Measurements from ENCODE around the gene BMERB1. TPM values are rescaled to one million over a fixed set of nuclear protein-coding genes. Genes with fewer than 3 reads are reported as not detected.

Gene BMERB1
- total and polyA plus RNA-seq, 9 of the 15 experiments (the other 6 are each of a cell fraction or from before 2014, with no cell fraction given): 0.29 to 2.9 (median 0.94) TPM

- no peak overlapping the region for H2AFZ ChIP-seq (ENCODE audit: low read depth, low read length)
- H3K4me2 ChIP-seq (ENCODE audit: insufficient read depth, low read length): no peak overlapping the region
- ChIA-PET CTCF (ENCODE audit: low intra/inter-chr PET ratio) (no interaction called here), POLR2A (interaction anchor here (0.6 kb wide), 1 partner anchor 14 kb away, joined by 3 read pairs; no protein-coding TSS in a partner anchor)
- H3K9me1 ChIP-seq (ENCODE audit: control insufficient read depth, insufficient read depth, low read length): no peaks in the 10 kb centered on the region
- H3K79me2 ChIP-seq (ENCODE audit: control insufficient read depth, insufficient read depth, low read length): no peaks in the 10 kb centered on the region
- no peak for ATAC-seq
- BruUV-seq (replicated peaks): no TSS peak
- WGBS (ENCODE audit: insufficient coverage, low coverage, missing lambda C conversion rate): 85% methylated on average over 4 of the region's 4 CpGs
- H4K20me1 ChIP-seq (replicated peaks; ENCODE audit: control insufficient read depth, insufficient read depth, low read length): no peaks in the 10 kb centered on the region
- no peak overlapping the region for H3K9ac ChIP-seq (ENCODE audit: insufficient read depth in 1 of 2, low read depth in 2 of 2, low read length in 2 of 2)
- DNase-seq (ENCODE audit: extremely low read depth in 1 of 4, low spot score in 3 of 4): no peak
- no peaks in the 10 kb centered on the region for H3K9me3 ChIP-seq (replicated peaks; ENCODE audit: control insufficient read depth, insufficient read depth, low read depth, low read length)
- H3K36me3 ChIP-seq (ENCODE audit: control insufficient read depth, insufficient read depth, low read length): peaks cover 75% of the 10 kb centered on the region
- no peaks in the 10 kb centered on the region for H3K27me3 ChIP-seq (ENCODE audit: control insufficient read depth in 2 of 2, insufficient read depth in 2 of 2, low read length in 2 of 2)
- H3K4me1 ChIP-seq (replicated peaks in 1 of 2; ENCODE audit: control insufficient read depth in 2 of 2, insufficient read depth in 2 of 2, low read length in 2 of 2): no peaks in the 10 kb centered on the region
- no peak for FAIRE-seq
- in situ Hi-C loops (cut with MboI): no loop called here
- no peak overlapping the region for H3K4me3 ChIP-seq
- H3K27ac ChIP-seq (ENCODE audit: extremely low read depth, low read depth, low read length): no peak overlapping the region
- intact Hi-C loops (cut with micrococcal nuclease): no loop called here
- no peak for TF ChIP-seq ARID4B (CRISPR knock-in tag; IDR thresholded peaks at IDR 0.05)
- no peak for TF ChIP-seq CBX3 (IDR thresholded peaks at IDR 0.05; ENCODE audit: borderline replicate concordance in 1 of 2, low read length in 2 of 2)
- TF ChIP-seq TEAD1 (CRISPR knock-in tag; IDR thresholded peaks at IDR 0.05): no peak
- TF ChIP-seq HNRNPLL (IDR thresholded peaks at IDR 0.05; ENCODE audit: low read depth, low read length, poor library complexity, severe bottlenecking): no peak
- no peak for TF ChIP-seq ZBTB2 (IDR thresholded peaks at IDR 0.05)
- no peak for TF ChIP-seq TCF15 (CRISPR knock-in tag; IDR thresholded peaks at IDR 0.05)
- TF ChIP-seq ZNF609 (CRISPR knock-in tag; IDR thresholded peaks at IDR 0.05; ENCODE audit: borderline replicate concordance): no peak
- no peak for TF ChIP-seq CBX2 (IDR thresholded peaks at IDR 0.05; ENCODE audit: insufficient read depth, low read length, poor library complexity, severe bottlenecking)
Observed at GRCh38 chr16:15618392-15618791, 184.0 kb downstream of the BMERB1 start.

Data from K562 (cell line).